Stimulated activated CD8-positive, alpha-beta memory T cell treated with anti-CD3 and anti-CD28 coated beads, Interleukin-15, amount 100 ng/mL, for 4 hours (primary cell): Measurements from ENCODE around the gene LAMA3.

ENCODE experiments used
- DNase-seq, 2 donors: peaks; one replicate each; pipeline ENCODE4 v3.0.0-alpha.2; 2020; ENCODE audit warnings: low read depth in 2 of 2

LAMA3 gene

GRCh38 chr18:23968638-23969604 is 279.7 kb downstream of the LAMA3 start:
- no peak for DNase-seq

GRCh38 chr18:23969664-23970063 is 280.4 kb downstream of the LAMA3 start:
- no peak for DNase-seq

- peak in 1 of 2 donors; percentile 36 for DNase-seq
Measured at GRCh38 chr18:23970161-23971096, 281.2 kb downstream of the LAMA3 start.

- DNase-seq, result no peak
Measured at GRCh38 chr18:23971097-23971440, 281.8 kb downstream of the LAMA3 start.

GRCh38 chr18:23971666-23972230 is 282.5 kb downstream of the LAMA3 start:
- DNase-seq, result no peak

GRCh38 chr18:23972453-23972852 is 283.2 kb downstream of the LAMA3 start:
- no peak for DNase-seq

- DNase-seq, result no peak
Measured at GRCh38 chr18:23977103-23977502, 287.9 kb downstream of the LAMA3 start.

GRCh38 chr18:23977719-23978483 is 288.6 kb downstream of the LAMA3 start:
- DNase-seq, result no peak

- DNase-seq, result no peak
Measured at GRCh38 chr18:23981369-23981980, 292.2 kb downstream of the LAMA3 start.

GRCh38 chr18:23982155-23983079 is 293.2 kb downstream of the LAMA3 start:
- no peak for DNase-seq

- DNase-seq, result no peak
Measured at GRCh38 chr18:23983112-23983511, 293.9 kb downstream of the LAMA3 start.

GRCh38 chr18:23986600-23987359 is 297.5 kb downstream of the LAMA3 start:
- no peak for DNase-seq

- DNase-seq, result no peak
Measured at GRCh38 chr18:23990474-23991410, 301.5 kb downstream of the LAMA3 start.

GRCh38 chr18:23992089-23992940 is 303.1 kb downstream of the LAMA3 start:
- no peak for DNase-seq

- DNase-seq, result no peak
Measured at GRCh38 chr18:23992941-23993280, 303.7 kb downstream of the LAMA3 start.

GRCh38 chr18:23994361-23994902 is 305.2 kb downstream of the LAMA3 start:
- no peak for DNase-seq

GRCh38 chr18:23995180-23995579 is 305.9 kb downstream of the LAMA3 start:
- no peak for DNase-seq
